Smooth muscle cell of the brain vasculature (primary cell): ENCODE results near the gene DCLRE1C.
A peak's percentile ranks its signal among the peaks of the same experiment; 100 is the strongest.
"Not testable (repeated sequence)": the region's sequence is repeated elsewhere in the genome, so short reads cannot be mapped to it uniquely, and the experiment has no call there.

ENCODE experiments used
- DNase-seq: peaks from one replicate; pipeline ENCODE4 v3.0.0-alpha.2; 2012; ENCODE audit warnings: low read depth, low spot score

DCLRE1C gene

GRCh38 chr10:14954001-14954770, at the start of gene DCLRE1C:
Gene DCLRE1C (minus strand): TSS chr10:14954096. CDS start chr10:14954010, 86 bp downstream.
- peak; percentile 67 for DNase-seq

DNA sequence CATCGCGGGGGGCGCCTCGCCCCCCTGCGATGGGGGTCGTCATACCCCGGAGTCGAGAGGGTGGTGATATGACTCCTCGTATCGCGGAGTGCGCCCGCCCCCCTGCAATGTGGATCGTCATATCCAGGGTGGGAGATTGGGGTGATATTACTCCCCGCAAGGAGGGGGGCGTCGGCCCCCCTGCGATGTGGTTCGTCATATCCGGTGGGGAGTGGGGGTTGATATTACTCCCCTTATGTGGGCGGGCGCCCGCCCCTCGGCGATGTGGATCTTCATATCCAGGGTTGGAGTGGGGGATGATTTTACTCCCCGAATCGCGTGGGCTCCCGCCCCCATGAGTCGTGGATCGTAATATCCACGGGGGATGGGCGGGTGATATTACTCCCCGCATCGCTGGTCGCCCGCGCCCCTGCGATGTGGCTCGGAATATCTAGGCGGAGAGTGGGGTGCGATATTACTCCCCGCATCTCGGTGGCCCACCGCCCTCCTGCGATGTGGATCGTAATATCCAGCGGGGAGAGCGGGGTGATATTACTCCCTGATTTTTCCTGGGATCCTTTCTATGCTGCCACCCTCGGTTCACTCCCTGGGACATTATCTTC, 42.2 kb upstream of the DCLRE1C start:
- DNase-seq: no peak

GRCh38 chr10:14993500-14994455, 39.9 kb upstream of the DCLRE1C start:
- DNase-seq: not testable (repeated sequence)

DNA sequence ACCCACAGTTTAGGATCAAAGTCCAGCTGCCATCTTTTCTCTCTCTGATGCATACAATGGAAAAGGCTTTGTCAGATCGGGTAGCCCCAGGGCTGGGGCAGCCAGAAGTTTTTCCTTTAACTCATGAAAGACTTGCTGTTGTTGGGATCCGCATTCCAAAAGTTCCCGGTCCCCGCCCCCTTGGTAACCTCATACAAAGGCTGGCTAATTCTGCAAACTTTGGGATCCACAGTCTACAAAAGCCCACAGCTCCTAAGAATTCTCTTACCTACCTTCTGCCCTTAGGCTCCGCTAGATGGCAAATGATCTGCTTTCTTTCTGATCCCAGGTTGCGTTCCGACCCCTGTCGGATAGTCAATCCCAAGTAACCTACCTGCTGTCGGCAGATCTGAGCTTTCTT, 38.4 kb upstream of the DCLRE1C start:
- not testable (repeated sequence) for DNase-seq

- peak; percentile 7 for DNase-seq
These were observed 37.3 kb upstream of the DCLRE1C start for GRCh38 chr10:14991035-14991749.

- not testable (repeated sequence) for DNase-seq
These were observed 35.7 kb upstream of the DCLRE1C start for GRCh38 chr10:14989552-14989951.

- DNase-seq: no peak
These were observed 28.8 kb upstream of the DCLRE1C start for GRCh38 chr10:14982744-14983143.

DNA sequence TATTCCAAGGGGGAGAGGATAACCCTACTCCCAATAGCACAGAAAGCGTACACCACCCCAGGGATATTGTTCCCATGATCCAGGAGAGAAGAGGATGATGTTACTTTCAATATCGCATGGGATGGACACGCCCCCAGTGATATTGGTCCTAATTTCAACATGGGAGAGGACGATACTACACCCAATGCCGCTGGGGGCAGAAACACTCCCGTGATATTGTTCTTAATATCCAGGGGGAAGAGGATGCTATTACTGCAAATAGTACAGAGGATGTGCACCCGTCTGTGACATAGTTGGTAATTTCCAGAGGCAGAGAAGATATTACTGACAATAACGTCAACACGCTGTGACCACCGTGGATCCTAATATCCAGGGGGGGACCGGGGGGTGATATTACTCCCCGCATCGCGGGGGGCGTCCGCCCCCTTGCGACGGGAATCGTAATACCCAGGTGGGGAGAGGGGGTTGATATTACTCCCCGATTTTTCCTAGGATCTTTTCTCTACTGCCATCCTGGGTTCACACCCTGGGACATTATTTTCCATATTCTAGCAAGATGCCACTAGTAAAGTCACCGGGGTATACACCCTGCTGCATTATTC, 21.9 kb upstream of the DCLRE1C start:
- DNase-seq: no peak

DNA sequence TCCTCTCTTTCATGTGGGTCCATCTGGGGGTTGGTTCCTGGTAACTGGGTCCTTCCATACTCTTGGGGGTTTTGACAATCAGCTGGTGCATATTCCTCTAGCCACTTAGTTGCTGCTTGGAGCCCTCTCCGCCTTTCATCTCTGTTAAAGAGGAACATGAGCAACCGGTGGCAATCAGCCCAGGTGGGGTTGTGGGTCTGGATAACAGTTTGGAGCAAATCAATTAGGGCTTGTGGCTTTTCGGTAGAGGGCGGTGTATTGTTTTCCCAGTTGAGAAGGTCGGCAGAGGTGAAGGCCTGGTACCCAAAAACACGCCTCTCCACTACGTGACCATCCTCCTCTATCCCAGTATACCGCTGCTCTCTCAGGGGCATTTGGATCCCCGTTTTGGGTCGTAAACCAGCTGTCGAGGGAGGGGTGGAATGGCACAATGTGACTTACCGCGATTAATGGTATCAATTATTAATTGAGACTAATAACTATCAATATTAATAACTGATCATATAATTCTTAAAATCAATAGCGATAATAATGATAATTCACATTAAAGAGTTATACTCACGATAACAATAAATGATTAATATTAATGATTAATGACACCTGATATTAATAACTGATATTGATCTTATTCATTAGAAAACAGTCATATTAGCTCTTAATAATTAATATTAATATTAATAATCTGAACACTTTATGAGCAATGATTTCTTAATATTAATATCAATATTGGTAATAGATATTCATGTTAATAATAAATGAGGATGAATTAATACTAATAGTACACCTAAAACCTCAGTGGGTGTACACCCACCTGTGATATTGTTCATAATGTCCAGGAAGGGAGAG, 20.5 kb upstream of the DCLRE1C start:
- DNase-seq: not testable (repeated sequence)

DNA sequence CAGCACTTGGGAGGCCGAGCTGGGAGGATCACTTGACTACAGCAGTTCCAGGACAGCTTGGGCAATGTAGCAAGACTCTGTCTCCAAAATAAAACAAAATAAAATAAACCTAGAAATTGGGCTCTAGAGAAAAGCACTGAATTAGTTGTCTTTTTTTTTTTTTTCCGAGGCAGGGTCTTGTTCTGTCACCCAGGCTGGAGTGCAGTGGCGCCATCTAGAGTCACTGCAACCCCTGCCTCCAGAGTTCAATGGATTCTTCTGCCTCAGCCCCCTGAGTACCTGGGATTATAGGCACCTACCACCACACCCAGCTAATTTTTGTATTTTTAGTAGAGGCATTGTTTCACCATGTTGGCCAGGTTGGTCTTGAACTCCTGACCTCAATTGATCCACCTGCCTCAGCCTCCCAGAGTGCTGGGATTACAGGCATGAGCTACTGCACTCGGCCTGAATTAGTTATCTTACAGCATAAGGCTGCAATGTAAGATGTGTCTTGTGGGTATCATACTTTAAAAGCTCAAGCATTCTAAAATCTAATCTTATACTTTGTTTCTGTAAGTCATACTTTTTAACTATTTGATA, 18.1 kb upstream of the DCLRE1C start:
- DNase-seq: no peak

DNA sequence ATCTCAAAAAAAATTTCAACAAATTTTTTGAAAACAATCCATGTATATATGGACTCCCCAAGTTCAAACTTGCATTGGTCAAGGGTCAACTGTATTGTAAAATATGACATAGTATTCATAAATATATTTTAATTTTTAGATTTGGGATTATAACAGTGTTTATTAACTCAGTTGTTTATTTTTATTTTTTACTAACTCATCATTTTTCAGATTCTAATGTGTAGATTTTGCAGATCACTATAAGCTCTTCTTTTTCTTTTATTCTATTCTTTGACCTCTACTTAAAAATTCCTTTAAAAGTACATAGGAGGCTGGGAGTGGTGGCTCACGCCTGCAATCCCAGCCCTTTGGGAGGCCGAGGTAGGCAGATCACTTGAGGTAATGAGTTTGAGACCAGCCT, 14.0 kb upstream of the DCLRE1C start:
- no peak for DNase-seq

GRCh38 chr10:14959221-14960057, 5.5 kb upstream of the DCLRE1C start, which contains the start of gene MEIG1:
Gene MEIG1 (plus strand): TSS chr10:14959388. CDS start chr10:14966469, 7,081 bp downstream.
- DNase-seq: peak; percentile 69

- no peak for DNase-seq
These were observed 5.0 kb upstream of the DCLRE1C start for GRCh38 chr10:14958872-14959220.

GRCh38 chr10:14954934-14955333, 1.0 kb upstream of the DCLRE1C start:
- no peak for DNase-seq

DNA sequence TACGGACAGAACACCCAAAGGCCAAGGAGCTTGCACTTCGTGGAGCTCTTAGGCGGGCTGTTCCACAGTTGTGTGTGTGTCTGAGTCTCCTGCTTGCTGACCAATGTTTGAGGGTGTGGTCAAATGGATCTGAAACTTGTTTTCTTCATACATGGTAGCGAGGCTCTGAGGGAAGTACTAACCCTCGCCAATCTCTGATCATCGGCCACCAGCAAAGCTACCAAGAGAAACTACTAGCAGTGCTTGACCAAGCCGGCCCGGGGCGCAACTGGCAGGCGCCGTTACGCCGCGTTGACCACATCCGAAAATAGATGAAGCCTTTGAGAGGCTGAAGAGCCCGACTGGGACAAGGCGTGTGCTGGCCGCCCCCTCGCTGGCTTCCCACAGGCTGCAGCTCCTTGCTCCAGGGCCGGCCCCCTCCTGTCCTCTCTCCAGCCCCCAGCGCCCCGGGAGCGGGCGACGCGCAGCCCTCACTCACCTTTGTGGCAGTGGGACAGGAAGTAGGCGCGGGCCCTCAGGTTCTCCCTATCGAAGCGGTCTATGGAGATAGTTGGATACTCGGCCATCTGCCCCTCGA, 384 bp downstream of the DCLRE1C start:
- DNase-seq: no peak

DNA sequence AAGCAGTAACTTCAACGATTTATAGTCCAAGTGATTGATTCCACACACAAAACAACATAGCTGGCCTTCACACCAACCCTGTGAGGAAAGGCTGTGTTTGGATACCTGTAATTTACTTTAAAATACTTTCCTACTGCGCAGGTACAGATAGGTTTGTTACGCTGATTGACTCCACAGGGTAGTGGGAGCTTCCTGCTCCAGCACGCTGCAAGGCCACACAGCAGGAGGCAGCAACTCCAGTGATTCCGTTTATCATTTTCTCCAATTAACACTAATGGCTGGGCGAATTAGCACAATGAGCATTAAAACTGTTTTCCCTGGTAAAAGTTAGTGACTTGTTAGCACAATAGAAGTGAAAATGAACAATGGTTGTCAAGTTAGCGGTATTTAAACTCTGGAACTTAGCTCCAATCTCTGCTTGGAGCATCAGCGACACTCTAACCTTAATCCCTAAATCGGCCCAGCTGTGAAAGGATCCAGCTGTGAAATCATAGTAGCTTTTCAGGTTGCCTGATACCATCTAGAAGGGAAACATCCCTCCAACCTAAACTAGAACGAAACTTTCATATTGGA, 959 bp downstream of the DCLRE1C start:
- DNase-seq: no peak

DNA sequence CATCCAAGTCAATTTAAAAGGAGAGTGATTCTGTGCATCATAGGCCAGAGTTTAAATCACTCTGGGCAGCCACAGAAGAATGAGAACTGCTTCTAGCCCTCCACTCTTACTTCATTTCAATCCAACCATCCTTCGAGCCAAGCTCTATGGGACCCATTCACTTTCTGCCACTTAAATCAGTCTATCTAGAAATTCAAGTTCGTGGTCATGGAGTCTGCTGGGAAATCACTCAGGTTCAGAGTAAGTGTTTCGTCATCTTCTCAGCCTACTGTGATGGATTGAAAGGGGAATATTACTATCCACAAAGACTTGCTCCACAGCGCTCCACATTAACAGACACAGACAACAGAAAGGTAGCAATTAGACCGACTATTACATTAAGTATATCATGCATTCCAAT, 4.6 kb downstream of the DCLRE1C start:
- DNase-seq: no peak

DNA sequence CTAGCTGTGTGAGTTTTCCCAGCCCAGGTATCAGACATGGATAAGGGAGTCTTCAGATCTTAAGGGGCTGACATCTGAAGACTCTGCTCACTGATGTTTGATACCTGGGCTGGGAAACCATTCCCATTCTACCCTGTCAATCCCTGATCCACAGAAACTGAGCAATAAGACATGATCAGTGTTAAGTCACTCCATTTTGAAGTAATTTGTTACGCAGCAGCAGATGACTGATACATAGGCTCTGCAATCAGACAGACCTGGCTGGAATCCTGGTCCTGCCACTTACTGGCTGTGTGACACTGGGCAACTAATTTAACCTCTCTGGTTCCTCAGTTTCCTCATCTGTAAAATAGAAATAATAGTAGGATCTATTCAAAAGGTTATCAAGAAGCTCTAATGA, 6.6 kb downstream of the DCLRE1C start:
- no peak for DNase-seq
